COLO829 (cell line): ENCODE results near the gene FGF18.

Experiments
- DNase-seq: peaks from one replicate; pipeline ENCODE4 v3.0.0; 2012; ENCODE audit warnings: low spot score

The FGF18 gene

GRCh38 chr5:171470420-171470819 lies 51.0 kb downstream of the FGF18 start:
- no peak for DNase-seq

GRCh38 chr5:171474230-171474813 lies 54.9 kb downstream of the FGF18 start:
- DNase-seq: no peak

GRCh38 chr5:171475596-171475995 lies 56.1 kb downstream of the FGF18 start:
- DNase-seq: no peak

- DNase-seq: no peak
These were observed 57.3 kb downstream of the FGF18 start for GRCh38 chr5:171476701-171477100.

GRCh38 chr5:171477101-171477500 lies 57.7 kb downstream of the FGF18 start:
- DNase-seq: no peak

- no peak for DNase-seq
These were observed 58.2 kb downstream of the FGF18 start for GRCh38 chr5:171477666-171478065.

- no peak for DNase-seq
These were observed 59.7 kb downstream of the FGF18 start for GRCh38 chr5:171478946-171479775.

GRCh38 chr5:171479776-171480125 lies 60.3 kb downstream of the FGF18 start:
- DNase-seq: no peak

- DNase-seq: no peak
These were observed 60.8 kb downstream of the FGF18 start for GRCh38 chr5:171480239-171480638.

- no peak for DNase-seq
These were observed 62.4 kb downstream of the FGF18 start for GRCh38 chr5:171481571-171482433.

- no peak for DNase-seq
These were observed 62.9 kb downstream of the FGF18 start for GRCh38 chr5:171482434-171482730.

GRCh38 chr5:171483551-171484135 lies 64.2 kb downstream of the FGF18 start:
- DNase-seq: no peak

GRCh38 chr5:171484460-171484899 lies 65.0 kb downstream of the FGF18 start:
- peak; percentile 24 for DNase-seq

GRCh38 chr5:171485668-171486067 lies 66.2 kb downstream of the FGF18 start:
- no peak for DNase-seq

GRCh38 chr5:171486613-171487012 lies 67.2 kb downstream of the FGF18 start:
- DNase-seq: no peak

- no peak for DNase-seq
These were observed 69.4 kb downstream of the FGF18 start for GRCh38 chr5:171488876-171489275.

- DNase-seq: no peak
These were observed 73.3 kb downstream of the FGF18 start for GRCh38 chr5:171492781-171493180.

GRCh38 chr5:171493646-171494393 lies 74.4 kb downstream of the FGF18 start:
- DNase-seq: no peak

GRCh38 chr5:171494452-171495121 lies 75.1 kb downstream of the FGF18 start:
- DNase-seq: no peak

GRCh38 chr5:171495122-171495700 lies 75.8 kb downstream of the FGF18 start:
- DNase-seq: no peak

GRCh38 chr5:171496456-171496855 lies 77.0 kb downstream of the FGF18 start:
- no peak for DNase-seq
